Measurements from ENCODE around the gene ARHGEF37.
A peak's percentile ranks its signal among the peaks of the same experiment; 100 is the strongest.
"Not testable (repeated sequence)": the region's sequence is repeated elsewhere in the genome, so short reads cannot be mapped to it uniquely, and the experiment has no call there.

The ARHGEF37 gene, protein sequence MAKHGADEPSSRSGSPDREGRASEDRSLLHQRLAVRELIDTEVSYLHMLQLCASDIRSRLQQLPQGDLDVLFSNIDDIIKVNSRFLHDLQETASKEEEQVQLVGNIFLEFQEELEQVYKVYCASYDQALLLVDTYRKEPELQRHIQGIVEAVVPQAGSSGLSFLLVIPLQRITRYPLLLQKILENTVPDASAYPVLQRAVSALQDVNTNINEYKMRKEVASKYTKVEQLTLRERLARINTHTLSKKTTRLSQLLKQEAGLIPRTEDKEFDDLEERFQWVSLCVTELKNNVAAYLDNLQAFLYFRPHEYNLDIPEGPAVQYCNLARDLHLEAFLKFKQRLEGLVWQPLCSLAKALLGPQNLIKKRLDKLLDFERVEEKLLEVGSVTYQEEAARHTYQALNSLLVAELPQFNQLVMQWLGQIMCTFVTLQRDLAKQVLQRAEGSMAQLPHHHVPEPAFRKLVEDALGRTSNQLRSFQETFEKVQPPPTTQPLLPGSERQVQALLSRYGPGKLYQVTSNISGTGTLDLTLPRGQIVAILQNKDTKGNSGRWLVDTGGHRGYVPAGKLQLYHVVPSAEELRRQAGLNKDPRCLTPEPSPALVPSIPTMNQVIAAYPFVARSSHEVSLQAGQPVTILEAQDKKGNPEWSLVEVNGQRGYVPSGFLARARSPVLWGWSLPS
- 0.94 to 2.7 reads per million in 2 donors for total RNA-seq

DNA sequence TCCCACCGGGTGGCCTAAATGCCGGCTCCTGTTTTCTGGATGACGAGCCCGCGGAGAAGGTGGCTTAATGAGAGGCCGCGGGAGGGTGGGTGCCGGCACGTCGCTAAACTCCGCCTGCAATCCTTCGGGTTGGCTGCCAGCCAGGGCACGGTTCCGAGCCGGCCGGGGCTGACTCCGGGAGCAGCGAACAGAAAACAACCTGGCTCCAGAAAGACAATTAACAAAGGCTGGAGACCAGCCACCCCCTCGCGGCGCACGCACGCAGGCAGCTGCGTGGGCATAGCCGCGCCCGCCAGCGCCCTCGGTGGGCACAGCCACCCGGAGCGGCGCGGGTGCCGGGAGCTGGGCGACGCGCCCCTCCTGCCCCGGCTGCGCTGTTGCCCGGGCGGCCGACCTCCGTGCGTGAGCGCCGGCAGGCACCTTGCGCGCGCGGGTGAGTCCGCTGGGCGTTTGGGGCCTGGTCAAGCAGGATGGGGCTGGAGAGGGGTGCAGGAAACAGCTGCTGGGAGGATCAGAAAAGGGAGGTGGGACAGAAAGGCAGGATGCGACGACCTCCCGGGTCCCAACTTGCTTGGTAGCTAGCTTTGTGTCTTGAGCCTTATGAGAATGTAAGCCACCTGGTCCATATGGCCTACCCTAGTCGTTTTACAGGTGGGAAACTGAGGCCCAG is at the start of gene ARHGEF37:
ARHGEF37 (plus strand) TSS at position 307 of the 670 bp plus-strand sequence. CDS start 16,272 bp downstream, outside the sequence.
- DNase-seq = peak in 3 of 5 experiments; percentile 15 to 50 (median 22)

DNA sequence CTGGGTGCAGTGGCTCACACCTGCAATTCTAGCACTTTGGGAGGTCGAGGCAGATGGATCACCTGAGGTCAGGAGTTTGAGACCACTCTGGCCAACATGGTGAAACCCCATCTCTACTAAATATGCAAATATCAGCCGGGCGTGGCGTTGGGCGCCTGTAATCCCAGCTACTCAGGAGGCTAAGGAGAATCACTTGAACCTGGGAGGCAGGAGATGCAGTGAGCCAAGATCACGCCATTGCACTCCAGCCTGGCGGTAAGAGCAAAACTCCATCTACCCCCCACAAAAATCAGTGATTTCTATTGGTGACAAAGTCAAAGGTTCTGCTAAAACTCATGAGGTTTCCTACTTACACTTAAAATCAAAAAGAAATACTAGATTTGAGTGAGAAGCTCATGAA is 48.9 kb upstream of the ARHGEF37 start:
- no peak for DNase-seq

DNA sequence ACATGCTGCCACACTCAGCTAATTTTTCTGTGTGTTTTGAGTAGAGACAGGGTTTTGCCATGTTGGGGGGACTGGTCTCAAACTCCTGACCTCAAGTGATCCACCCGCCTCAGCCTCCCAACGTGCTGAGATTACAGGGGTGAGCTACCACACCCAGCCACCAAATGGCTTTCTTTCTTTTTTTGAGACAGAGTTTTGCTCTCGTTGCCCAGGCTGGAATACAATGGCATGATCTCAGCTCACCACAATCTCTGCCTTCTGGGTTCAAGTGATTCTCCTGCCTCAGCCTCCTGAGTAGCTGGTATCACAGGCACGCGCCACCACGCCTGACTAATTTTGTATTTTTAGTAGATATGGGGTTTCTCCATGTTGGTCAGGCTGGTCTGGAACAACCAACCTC is 45.5 kb upstream of the ARHGEF37 start:
- DNase-seq = not testable (repeated sequence)

DNA sequence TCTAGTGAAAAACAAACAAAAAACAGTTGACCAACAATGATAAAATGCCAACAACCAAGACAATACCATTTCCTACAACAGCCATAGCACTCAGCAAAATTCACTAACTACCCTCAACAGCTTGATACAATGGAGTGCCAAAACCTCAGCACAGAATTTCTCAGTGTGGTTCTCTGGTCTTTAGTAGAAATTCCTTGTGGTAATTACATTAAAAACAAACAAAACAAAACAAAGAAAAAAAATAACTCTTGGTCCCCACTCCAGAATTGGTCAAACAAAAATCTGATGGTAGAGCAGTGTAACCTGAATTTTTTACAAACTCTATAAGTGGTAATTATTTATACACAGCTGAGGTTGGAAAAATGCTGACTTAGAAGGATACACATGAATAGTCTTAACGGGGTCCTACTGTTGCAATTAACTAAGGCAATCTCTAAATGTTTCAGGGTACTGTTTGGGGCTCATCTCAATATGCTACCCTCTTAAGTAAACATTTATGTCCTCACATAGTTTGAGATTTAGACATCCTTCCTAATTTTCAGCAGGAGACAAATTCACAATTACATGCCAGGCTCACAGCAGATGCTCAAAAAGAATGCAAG is 43.8 kb upstream of the ARHGEF37 start:
- DNase-seq = no peak

DNA sequence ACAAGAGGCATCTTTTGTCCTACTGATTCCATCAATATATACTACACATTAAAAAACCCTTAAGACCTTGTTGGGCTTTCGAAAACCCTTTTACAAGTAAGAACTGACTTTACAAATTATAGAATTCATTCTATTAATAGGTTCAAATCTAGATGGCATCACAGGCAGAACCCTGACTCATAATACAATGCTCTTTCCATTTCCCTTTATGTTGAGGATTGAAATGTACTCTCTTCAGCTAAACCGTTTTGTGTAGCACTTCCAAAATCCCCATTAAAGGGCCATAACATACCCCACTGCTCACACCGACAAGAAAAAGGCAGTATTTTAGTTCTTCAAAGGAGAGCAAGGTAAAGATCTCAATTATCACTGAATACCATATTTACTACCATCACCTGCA is 41.2 kb upstream of the ARHGEF37 start:
- DNase-seq = no peak

DNA sequence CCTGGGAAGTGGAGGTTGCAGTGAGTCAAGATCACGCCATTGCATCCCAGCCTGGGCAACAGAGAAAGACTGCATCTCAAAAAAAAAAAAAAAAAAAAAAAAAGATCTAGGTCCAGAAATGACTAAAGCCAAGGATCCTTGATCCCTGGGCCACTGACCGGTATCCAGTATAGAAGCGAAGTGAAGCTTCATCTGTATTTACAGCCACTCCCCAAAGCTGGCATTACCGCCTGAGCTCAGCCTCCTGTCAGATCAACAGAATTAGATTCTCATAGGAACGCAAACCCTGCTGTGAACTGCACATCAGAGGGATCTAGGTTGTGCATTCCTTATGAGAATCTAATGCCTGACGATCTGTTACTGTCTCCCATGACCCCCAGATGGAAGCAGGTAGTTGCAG is 39.4 kb upstream of the ARHGEF37 start:
- no peak for DNase-seq

DNA sequence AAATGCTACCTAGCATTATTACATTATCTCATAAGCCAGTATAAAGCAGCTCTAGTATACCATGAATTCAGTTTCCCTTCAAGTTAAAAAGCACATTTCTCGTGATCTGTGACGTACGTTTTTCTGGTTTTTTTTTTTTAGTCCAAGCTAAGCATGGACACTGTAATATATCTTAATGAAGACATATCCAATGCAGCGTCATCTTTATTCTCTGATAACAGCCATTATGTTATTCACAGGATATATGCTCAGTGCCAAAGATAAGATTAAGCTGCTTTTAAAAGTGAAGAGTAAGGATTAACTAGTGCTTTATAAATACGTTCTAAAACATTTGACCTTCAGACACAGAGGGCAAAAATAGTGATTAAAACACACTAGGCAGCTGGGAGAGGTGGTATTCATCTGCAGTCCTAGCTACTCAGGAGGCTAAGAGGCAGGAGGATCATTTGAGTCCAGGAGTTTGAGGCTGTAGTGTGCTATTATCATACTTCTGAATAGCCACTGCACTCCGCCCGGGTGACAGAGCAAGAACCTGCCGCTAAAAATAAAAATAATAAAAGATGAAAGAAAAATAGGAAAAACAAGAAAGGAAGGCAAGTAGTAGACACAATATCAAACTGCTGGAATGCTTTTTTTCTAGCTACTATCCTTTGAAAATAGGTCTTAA is 37.8 kb upstream of the ARHGEF37 start:
- no peak for DNase-seq

DNA sequence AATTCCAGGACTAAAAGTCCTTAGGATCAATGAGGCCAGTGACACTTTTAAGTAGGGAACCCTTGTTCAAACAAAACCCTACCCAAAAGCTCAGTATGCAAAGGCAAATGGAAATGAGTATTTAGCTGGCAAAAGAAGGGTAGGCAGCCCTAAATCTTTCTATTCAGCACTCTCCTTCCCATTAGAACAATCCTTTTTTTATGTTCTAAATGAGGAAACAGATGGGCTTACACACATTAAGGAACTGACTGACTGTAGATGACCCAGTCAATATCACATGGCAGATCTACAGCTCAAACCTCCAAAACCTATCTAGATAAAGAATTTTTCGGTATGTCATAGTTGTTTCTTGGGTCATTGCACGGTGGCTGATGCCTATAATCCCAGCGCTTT is 37.3 kb upstream of the ARHGEF37 start:
- no peak for DNase-seq

DNA sequence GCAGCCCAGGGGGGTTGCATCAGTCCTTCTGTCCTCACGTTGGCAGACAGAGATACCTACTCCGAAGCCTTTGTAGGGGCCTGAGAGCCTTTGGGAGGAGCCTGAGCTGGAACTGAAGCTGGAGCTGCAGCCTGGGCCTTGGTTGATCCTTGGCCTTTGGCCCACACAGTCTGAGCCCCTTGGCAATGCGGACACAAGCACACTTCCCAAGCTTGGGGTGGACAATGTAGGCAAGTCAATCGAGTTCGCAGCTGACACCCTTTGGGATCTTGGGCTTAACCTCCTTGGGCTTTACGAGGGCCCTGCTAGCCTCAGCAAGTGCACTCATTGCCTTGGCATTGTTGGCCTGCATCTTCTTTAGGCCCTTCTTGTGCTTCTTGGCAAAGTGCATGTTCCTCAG is 36.0 kb upstream of the ARHGEF37 start:
- no peak for DNase-seq

DNA sequence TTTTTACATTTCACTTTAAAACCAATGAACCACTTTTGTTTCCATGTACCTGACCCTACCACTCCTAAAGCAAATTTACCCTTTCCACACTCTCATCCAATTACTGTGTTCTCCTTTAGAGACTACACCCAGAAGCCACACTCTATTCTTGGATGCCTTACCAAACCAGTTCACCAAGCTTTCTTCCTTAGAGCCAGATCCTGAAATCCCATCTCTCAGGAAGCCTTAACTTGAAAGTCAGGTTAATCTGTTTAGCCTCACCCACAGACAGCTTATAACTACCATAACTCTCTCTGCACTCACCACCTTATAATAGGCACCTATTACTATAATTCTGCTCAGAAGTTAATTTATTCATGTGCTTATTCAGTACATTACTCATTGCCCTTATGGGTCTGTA is 34.3 kb upstream of the ARHGEF37 start:
- no peak for DNase-seq

DNA sequence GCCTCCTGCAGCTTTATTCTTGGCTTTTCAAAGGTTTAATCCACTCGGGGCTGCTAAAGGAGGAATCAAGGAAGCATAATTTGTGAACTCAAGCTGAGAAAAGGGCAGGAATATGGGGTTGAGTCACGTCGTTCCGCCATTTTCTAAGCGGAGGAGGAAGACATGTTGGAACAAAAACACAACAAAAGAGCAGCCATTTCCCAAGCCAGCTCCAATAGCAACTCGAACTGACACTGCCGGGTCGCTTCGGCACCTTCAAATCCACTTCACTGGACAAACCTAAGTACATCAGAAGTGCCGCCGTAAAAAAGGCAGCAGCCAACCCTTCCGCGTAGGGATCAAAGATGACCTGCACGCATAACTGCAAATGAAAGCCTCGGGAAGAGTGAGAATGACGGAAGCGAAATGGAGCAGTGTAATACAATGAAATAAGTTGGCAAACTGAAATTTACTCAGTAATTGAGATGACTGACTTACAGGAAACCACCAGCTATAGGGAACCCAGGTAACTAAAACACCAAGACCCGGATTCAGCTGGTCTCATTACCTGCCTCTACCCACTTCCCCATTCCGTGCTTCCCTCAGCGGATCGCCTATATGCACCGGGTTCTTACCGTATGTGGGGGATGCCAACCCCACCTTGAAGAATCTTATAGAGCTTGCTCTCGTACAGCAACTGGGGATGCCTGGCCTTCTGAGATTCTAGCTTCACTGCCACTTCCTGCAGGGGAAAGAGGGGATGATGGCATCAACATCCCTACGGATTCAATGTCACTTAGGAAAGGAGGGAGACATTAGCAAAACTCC is 31.6 kb upstream of the ARHGEF37 start:
- DNase-seq = peak in 3 of 5 experiments; percentile 20 to 70 (median 27)

DNA sequence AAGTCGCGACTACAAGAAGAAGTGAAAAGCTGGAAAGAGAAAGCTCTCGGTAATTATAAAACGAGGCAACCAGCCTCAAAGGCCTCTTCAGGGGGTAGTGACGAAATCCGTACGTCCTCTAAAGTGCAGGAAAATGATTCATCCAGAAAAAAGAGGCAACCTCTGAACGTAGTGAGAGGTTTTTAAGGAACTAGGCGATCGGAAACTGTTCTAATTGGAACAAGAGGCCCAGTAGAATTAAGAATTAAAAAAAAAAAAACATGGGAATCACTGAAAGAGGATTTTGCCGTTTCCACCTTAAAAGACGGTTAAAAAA is 31.1 kb upstream of the ARHGEF37 start:
- no peak for DNase-seq

DNA sequence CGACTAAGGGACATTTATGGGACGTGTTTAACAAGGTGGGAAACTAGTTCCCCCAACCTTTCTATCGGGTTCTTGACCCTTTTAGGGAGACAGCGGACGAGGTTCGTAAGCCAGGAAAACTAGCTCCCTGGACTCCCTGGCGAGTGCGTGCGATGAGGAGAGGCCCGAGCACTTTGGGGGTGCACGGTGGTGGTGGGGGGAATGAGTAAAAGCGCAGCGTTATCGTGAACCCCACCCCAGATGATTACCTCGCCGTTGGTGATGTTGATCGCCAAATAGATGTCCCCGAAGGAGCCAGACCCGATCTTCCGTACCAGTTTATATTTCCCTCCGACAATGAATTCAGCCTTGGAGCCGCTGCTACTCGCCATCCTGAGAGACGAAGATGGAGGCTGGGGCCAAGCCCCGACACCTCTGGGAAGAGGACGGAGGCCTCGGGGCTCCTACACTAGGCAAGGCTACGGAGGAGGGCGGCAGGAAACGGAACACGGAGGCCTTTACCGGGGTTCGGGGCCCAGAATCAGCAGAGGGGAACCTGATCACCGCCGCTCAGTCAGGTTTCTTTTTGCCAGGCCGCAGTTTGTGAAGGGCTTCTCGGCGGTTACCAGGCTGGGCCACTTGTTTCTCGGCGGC is 30.6 kb upstream of the ARHGEF37 start:
- no peak for DNase-seq

DNA sequence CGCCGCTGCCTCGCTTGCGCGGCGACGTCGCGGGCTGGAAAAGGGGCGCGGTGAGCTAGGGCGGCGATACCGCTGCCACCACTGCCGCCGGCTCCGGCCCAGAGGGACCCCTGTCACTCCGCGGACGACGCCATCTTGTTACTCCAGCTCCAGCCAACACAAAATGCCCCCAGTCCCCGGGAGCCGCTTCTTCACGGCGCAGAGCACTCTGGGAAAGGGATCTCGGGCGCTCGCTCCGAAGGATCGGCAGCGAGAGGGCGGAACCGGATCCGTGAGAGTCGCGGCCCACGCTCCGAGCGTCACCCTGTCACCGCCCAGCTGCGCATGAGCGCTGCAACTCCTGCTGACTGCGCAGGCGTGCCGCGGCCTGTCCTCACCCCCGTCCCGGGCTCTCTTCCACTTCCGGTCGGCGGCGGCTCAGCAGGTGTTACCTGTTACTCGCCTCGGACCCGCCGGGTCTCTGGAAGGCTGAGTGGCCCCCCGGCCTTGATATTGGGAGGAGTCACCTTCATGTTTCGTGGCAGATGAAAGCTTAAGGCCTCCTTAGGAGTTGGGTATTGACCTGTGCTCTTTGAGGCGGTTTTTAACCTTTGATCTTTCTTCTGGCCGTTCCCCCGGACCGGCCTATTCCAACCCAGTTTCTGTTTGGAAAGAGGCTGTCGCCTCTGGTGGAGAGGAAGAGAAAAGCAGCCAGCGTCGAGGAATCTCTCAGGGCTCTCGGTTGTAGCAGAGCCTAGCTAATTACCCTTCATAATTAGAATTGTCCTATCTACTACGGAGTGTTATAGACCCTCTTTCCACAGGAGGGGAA is 29.9 kb upstream of the ARHGEF37 start, which contains the start of gene CSNK1A1:
CSNK1A1 (minus strand) TSS at position 213 of the 811 bp plus-strand sequence. CDS start 475 bp downstream, outside the sequence.
- peak; percentile 98 to 99 (median 99) for DNase-seq

DNA sequence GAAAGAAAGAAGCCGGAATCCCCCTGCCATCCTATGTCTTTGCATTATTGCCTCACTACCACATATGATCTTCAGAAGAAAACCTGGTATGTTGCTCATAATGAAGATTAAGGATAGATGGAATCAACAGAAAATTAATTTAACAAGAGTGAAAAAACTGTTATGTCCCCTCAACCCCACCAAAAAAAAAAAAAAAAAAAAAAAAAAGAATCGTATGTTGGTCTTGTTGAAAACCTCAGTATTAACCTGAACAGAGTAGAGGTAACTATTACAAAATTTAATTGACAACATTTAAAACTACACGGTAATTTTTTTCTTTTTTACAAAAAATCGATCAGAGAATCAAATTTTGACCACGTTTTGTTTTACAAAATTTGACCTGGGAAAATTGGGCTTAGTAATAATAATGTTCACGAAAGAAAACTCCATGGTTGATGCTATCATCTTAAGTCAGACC is 29.2 kb upstream of the ARHGEF37 start:
- DNase-seq = no peak

DNA sequence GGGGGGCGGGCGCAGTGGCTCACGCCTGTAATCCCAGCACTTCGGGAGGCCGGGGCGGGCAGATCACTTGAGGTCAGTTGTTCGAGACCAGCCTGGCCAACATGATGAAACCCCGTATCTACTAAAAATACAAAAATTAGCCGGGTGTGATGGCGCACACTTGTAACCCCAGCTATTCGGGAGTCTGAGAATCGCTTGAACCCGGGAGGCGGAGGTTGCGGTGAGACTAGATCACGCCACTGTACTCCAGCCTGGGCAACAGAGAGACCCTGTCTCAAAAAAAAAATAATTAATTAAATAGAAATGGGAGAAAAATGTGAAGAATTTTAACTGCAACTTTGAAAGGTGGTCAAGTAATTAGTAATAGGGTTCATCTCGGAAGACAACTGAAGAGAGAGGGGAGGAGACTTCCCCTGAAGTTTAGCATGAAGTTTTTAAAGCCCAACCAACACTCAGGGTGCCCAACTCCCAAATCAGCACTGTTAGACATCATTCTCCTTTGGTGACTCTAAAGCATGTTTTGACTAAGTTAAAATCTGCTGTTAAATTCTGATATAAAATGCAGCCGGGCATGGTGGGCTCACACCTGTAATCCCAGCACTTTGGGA is 28.6 kb upstream of the ARHGEF37 start:
- no peak for DNase-seq

DNA sequence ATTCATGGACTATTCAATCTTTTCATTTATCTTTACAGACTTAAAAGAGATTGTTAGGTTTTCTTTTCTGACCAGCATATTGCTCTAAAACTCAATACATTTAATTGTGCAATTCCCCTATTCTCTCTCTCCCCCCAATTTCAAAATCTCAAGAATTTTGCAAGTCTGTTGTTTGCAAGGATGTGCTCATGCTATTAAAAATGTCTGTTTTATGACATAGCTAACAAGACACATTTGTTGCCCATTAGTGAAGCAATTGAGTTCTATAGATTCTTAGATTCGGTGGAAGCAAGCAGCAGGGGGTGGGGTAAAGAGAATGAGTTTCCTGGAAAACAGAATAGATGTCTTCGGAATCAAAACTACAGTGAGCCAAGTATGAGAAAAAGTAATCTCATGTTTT is 21.6 kb upstream of the ARHGEF37 start:
- no peak for DNase-seq

DNA sequence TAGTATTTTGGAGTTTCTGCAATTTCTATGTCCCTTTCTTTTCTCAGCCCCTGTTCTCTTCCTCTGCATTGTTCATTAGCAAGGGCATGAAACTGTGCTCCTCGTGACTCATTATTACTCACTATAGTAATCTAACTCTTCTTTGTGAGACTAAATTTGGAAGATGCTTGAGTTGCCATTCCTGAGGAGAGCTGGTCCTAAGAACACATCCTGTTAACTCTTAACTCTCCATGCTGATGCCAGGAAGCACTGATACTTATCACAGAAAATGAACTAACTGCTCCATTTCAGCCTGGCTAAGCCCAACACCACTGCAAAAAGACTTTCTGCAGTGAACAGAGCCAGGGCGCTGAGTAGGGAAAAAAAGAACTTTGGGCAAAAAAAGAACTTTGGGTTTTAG is 19.4 kb upstream of the ARHGEF37 start:
- DNase-seq = no peak

DNA sequence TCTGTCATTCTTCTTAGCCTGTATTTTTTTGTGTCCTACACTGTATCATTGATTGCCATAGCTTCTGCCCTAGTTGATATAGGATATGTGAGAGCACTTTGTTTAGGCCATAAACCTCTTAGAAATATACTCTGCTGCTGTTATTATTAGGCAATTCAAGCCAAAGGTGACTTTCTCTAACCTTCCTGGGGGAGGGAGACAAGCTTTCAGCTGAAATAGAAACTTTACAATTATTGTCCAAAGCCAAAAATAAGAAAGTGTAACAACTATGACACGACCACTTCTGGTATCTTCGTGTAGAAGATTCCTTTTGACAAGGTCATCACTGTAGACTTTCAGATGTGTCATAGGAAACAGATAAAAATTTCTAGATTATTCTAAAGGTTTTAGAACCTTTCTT is 17.8 kb upstream of the ARHGEF37 start:
- DNase-seq = no peak

Data from T-helper 2 cell (primary cell).